ENCODE results near the gene SH2D7. TPM values are rescaled to one million over a fixed set of nuclear protein-coding genes. Genes with fewer than 3 reads are reported as not detected.

Gene SH2D7
- total and polyA plus RNA-seq, 12 donors, result not detected

DNA sequence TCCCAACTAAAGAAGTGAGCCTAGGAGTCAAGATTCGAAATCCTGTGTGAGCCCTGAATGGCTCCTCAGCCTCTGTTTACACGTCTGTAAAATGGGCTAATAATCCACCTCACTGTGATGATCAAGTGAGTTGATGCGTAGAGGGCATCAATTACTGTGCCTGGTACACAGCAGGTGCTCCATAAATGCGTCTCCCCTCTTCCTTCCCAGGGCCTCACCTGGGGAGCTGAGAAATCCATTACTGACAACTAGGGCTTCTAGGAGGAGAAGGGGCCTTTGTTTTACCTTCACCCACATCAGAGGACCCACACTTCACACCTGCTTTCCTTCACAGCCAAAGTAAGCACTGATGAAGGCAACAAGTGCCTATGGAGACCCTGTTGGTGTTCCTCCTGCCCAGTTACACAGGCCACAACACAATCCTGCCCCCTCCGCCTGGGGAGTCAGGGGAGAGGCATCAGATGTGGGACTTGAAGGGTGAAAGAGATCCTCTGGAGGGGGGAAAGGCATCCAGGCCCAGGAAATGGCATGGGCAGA, 37.5 kb downstream of the SH2D7 start:
- TF ChIP-seq, protein P1, sequence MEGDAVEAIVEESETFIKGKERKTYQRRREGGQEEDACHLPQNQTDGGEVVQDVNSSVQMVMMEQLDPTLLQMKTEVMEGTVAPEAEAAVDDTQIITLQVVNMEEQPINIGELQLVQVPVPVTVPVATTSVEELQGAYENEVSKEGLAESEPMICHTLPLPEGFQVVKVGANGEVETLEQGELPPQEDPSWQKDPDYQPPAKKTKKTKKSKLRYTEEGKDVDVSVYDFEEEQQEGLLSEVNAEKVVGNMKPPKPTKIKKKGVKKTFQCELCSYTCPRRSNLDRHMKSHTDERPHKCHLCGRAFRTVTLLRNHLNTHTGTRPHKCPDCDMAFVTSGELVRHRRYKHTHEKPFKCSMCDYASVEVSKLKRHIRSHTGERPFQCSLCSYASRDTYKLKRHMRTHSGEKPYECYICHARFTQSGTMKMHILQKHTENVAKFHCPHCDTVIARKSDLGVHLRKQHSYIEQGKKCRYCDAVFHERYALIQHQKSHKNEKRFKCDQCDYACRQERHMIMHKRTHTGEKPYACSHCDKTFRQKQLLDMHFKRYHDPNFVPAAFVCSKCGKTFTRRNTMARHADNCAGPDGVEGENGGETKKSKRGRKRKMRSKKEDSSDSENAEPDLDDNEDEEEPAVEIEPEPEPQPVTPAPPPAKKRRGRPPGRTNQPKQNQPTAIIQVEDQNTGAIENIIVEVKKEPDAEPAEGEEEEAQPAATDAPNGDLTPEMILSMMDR (IDR thresholded peaks at IDR 0.05), result no peak
- intact Hi-C loops (cut with DNase I), result loop anchor here in 8 of 10 donors (2.0 to 10.0 kb wide), 6 partner anchors 19 to 112 kb away; partner anchors contain the start of gene IDH3A (in 1 of the 8)
- H3K36me3 ChIP-seq, result no peaks in the 10 kb centered on the region
- H3K9me3 ChIP-seq, result no peaks in the 10 kb centered on the region
- no peak overlapping the region for H3K27ac ChIP-seq
- 93% methylated on average over 5 of the region's 5 CpGs for WGBS, 2 donors
- DNase-seq (no peak), ATAC-seq (no peak)
- peaks cover 0 to 13% (median 10%) of the 10 kb centered on the region in 9 donors for H3K4me1 ChIP-seq
- no peaks in the 10 kb centered on the region for H3K27me3 ChIP-seq
- no peak overlapping the region for H3K4me3 ChIP-seq

DNA sequence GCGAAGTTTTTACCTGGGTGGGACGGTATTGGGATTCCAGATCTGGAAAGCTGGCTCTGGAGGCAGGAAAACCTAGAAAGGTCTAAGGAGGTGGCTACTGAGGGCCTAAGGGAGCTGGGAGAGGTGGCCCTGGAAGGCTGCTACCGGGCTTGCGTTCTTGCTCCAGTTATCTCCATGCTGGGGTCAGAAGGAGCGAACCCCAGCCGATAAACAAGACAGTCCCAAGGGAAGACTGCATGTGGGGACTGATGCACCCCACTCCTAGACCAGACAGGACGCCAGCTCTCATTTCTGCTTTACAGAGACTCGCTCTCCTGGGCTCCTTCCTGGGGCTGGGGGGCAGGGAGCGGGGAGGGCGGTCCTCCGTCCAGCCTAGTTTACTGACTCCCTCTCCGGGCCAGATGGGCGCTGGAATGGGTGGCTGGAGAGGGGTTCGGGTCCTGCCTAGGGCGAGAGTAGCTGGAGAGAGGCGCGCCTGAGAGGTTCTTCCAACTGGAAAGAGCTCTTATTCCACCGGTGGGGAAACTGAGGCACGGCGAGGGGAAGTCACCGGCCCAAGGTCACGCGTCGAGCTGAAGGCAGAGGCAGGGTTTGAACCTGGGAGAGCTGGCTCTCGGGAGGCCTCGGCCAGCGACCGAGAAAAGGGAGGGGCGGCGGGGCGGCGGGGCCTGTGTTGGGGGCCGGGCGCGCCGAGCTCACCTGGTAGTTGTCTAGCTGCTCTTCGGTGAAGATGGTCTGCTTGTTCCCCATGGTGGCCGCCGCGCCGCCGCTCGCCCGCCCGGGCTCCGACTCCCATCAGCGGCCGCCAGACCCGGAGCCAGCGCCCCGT, 38.3 kb downstream of the SH2D7 start:
- H3K4me3 ChIP-seq, result peak overlapping the region; percentile 56 to 95 (median 80)

DNA sequence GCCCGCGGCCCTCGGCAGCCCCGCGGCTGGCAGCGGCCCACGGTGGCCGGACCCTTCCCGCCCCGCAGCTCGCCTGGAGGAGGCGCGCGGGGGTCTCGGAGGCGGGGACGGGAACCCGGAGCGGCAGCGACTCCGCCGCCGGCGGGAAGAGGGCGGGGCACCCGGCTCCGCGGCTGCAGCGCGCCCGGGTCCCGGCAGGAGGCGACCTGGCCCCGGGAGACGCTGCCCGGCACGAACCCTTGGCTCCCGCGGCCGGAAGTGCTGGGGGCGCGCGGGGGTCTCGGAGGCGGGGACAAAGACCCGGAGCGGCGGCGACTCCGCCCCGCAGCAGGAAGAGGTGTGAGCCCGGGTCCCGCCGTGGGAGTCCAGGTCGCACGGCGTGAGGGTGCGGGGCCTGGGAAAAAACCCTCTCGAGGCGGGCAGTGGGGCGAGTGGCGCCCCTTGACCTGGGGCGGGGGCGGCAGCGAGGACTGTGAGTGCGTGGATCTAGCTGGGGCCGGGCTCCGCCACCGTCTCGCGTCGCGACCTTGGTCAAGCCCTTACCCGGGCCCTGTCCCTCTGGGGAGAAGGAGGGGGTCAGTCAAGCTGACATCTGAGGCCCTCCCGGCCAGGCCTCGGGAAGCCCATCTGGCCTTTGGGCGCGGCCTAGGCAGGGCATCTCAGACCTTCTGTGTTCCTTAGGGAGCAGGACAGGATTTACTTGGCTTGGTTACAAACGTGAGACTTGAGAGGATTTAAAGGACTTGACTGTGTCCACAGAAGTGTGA, 39.1 kb downstream of the SH2D7 start, which contains the start of gene CIB2:
Gene CIB2 (minus strand): TSS at position 151 of the 767 bp plus-strand sequence. CDS start 230 bp downstream, outside the sequence.
- DNase-seq (peak; percentile 60 to 81), ATAC-seq (peak; percentile 86 to 95 (median 90))
- TF ChIP-seq, protein P1 (IDR thresholded peaks at IDR 0.05), result peak; percentile 63 to 94 (median 85)
- H3K27me3 ChIP-seq, result no peaks in the 10 kb centered on the region
- peaks cover 0 to 13% (median 10%) of the 10 kb centered on the region in 9 donors for H3K4me1 ChIP-seq
- WGBS, 2 donors, result 1% methylated on average over 67 to 79 of the region's 79 CpGs
- H3K4me3 ChIP-seq, result peak within 1 kb of the TSS; percentile 56 to 95 (median 80)
- intact Hi-C loops (cut with DNase I), result loop anchor here in 6 of 10 donors (2.0 to 10.0 kb wide), 4 partner anchors 17 to 111 kb away; partner anchors contain the start of gene IDH3A (in 1 of the 6)
- H3K9me3 ChIP-seq, result no peaks in the 10 kb centered on the region
- H3K36me3 ChIP-seq, result no peaks in the 10 kb centered on the region
- H3K27ac ChIP-seq, result peak within 1 kb of the TSS; percentile 71 to 91 (median 84)

More for the DNA sequence above, 38.3 kb downstream of the SH2D7 start:
- ATAC-seq (peak in 2 of 8 donors; percentile 4 to 42), DNase-seq (no peak)
- 28 to 37% methylated on average over 42 to 51 of the region's 51 CpGs for WGBS, 2 donors
- Histone ChIP-seq H3K27ac (peak overlapping the region in 8 of 10 donors; percentile 71 to 91 (median 84)), H3K9me3 (no peaks in the 10 kb centered on the region), H3K36me3 (no peaks in the 10 kb centered on the region), H3K27me3 (no peaks in the 10 kb centered on the region), H3K4me1 (peaks cover 0 to 13% (median 10%) of the 10 kb centered on the region in 9 donors)
- TF ChIP-seq, protein P1 (IDR thresholded peaks at IDR 0.05), result no peak
- intact Hi-C loops (cut with DNase I), result loop anchor here in 6 of 10 donors (2.0 to 10.0 kb wide), 4 partner anchors 18 to 112 kb away; partner anchors contain the start of gene IDH3A (in 1 of the 6)

Measured in heart right ventricle (tissue), 16 donors.